Mesothelial cell of epicardium (in vitro differentiated cells): ENCODE data around the gene TVP23C. TPM values are rescaled to one million over a fixed set of nuclear protein-coding genes. Genes with fewer than 3 reads are reported as not detected.

ENCODE experiments used
- DNase-seq, 2 experiments: peaks; one replicate each; pipeline ENCODE4 v3.0.0; 2021; ENCODE audit warnings: low spot score in 2 of 2; ENCODE audit not compliant: unreplicated experiment in 2 of 2
- H3K27ac Mint-ChIP-seq: 2 replicates; pipeline ENCODE4 v1.8.0; 2021; ENCODE audit warnings: mixed read lengths
- H3K27me3 Mint-ChIP-seq: 2 replicates; pipeline ENCODE4 v1.8.0; 2021; ENCODE audit warnings: low read depth, mixed read lengths
- H3K36me3 Mint-ChIP-seq: 2 replicates; pipeline ENCODE4 v1.8.0; 2021; ENCODE audit warnings: mixed read lengths
- H3K4me1 Mint-ChIP-seq: 2 replicates; pipeline ENCODE4 v1.8.0; 2021; ENCODE audit warnings: mixed read lengths
- H3K4me3 Mint-ChIP-seq: 2 replicates; pipeline ENCODE4 v1.8.0; 2021; ENCODE audit warnings: mild to moderate bottlenecking, moderate library complexity, mixed read lengths
- H3K9me3 Mint-ChIP-seq: 2 replicates; pipeline ENCODE4 v1.8.0; 2021; ENCODE audit warnings: mixed read lengths
- CTCF ChIP-seq: fragments of 200-600 bp; sonication (generic); IDR thresholded peaks from one replicate; pipeline ENCODE4 v1.5.0; 2021; ENCODE audit warnings: antibody characterized with exemption; ENCODE audit not compliant: unreplicated experiment
- total RNA-seq: library from RNA; stranded (reverse); gene quantifications from 3 replicates; pipeline ENCODE4 v1.2.1, GENCODE V29; 2021

TVP23C gene
- total RNA-seq, 1 donor from 2014 or later = 66.4 TPM

- Mint-ChIP-seq H3K4me1 (peaks cover 17% of the 10 kb centered on the region), H3K4me3 (no peak overlapping the region), H3K36me3 (peaks cover 38% of the 10 kb centered on the region), H3K27me3 (no peaks in the 10 kb centered on the region), H3K9me3 (peaks cover 10% of the 10 kb centered on the region), H3K27ac (peak overlapping the region; percentile 85)
- DNase-seq = no peak
- TF ChIP-seq CTCF = no peak
Observed at GRCh38 chr17:15456496-15456895, 106.8 kb downstream of the TVP23C start.

GRCh38 chr17:15454346-15454745 lies 108.9 kb downstream of the TVP23C start:
- Mint-ChIP-seq H3K27me3 (no peaks in the 10 kb centered on the region), H3K4me3 (no peak overlapping the region), H3K36me3 (peaks cover 30% of the 10 kb centered on the region), H3K4me1 (peaks cover 17% of the 10 kb centered on the region), H3K27ac (no peak overlapping the region), H3K9me3 (peaks cover 10% of the 10 kb centered on the region)
- DNase-seq = no peak
- TF ChIP-seq CTCF = no peak

- Mint-ChIP-seq H3K4me3 (no peak overlapping the region), H3K36me3 (peaks cover 33% of the 10 kb centered on the region), H3K9me3 (peaks cover 10% of the 10 kb centered on the region), H3K4me1 (peaks cover 17% of the 10 kb centered on the region), H3K27ac (no peak overlapping the region), H3K27me3 (no peaks in the 10 kb centered on the region)
- DNase-seq = no peak
- TF ChIP-seq CTCF = no peak
Observed at GRCh38 chr17:15453782-15454181, 109.5 kb downstream of the TVP23C start.

GRCh38 chr17:15453246-15453645 lies 110.0 kb downstream of the TVP23C start:
- no peak for DNase-seq
- no peaks in the 10 kb centered on the region for H3K27me3 Mint-ChIP-seq
- H3K4me1 Mint-ChIP-seq = peaks cover 19% of the 10 kb centered on the region
- H3K27ac Mint-ChIP-seq = no peak overlapping the region
- H3K9me3 Mint-ChIP-seq = peaks cover 10% of the 10 kb centered on the region
- H3K4me3 Mint-ChIP-seq = no peak overlapping the region
- TF ChIP-seq CTCF = no peak
- peaks cover 33% of the 10 kb centered on the region for H3K36me3 Mint-ChIP-seq

DNA sequence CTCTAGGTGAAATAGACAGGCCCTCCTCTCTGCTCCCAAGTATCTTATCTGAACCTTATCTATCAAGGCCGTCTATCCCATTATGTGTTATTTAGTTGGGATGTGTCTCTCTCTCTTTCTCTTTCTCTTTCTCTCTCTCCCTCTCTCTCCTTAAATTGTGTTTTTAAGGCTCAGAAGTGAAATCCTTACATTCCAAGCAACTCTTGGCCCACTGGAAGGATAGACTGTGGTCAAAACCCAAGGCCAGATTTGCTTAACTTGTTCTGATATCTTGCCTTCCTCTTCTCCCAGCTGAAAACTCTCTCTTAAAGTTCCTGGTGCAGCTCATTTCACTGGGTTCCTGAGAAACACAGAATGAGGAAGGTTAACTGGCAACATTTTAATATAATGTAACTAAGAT lies 110.5 kb downstream of the TVP23C start:
- peaks cover 10% of the 10 kb centered on the region for H3K9me3 Mint-ChIP-seq
- H3K27me3 Mint-ChIP-seq = no peaks in the 10 kb centered on the region
- H3K4me3 Mint-ChIP-seq = no peak overlapping the region
- peaks cover 18% of the 10 kb centered on the region for H3K4me1 Mint-ChIP-seq
- H3K36me3 Mint-ChIP-seq = peaks cover 33% of the 10 kb centered on the region
- TF ChIP-seq CTCF = no peak
- H3K27ac Mint-ChIP-seq = no peak overlapping the region
- no peak for DNase-seq

Other genes starting within 250 kb of the TVP23C start
- 2.4 to 3.8 TPM (median 3.3 TPM) in 3 replicates for gene TEKT3, start 221.9 kb downstream of the TVP23C start, total RNA-seq
- 34.1 to 39.7 TPM (median 34.8 TPM) in 3 replicates for gene CDRT4, start 95.9 kb downstream of the TVP23C start, total RNA-seq
- 0.99 to 1.5 TPM (median 1.3 TPM) in 3 replicates for gene FBXW10B, start 56.2 kb upstream of the TVP23C start, total RNA-seq
- 35.9 to 36.5 TPM (median 36.2 TPM) in 3 replicates for gene TRIM16, start 120.8 kb upstream of the TVP23C start, total RNA-seq
- gene ZNF286A, start 136.3 kb upstream of the TVP23C start, total RNA-seq = 82.2 to 91.9 TPM (median 89.6 TPM) in 3 replicates
- 2.8 to 3.8 TPM (median 2.8 TPM) in 3 replicates for gene TBC1D26, start 168.8 kb upstream of the TVP23C start, total RNA-seq